ENCODE data around the gene PIK3R2.

GRCh38 chr19:18198374-18198773 lies 45.4 kb downstream of the PIK3R2 start:
- TF ChIP-seq EZH2 (IDR thresholded peaks at IDR 0.05; ENCODE audit: low read depth, unreplicated experiment) (no peak), CTCF (conservative IDR thresholded peaks at IDR 0.05; ENCODE audit: low read depth in 2 of 2) (no peak), CREB1 (CRISPR knock-in tag; IDR thresholded peaks at IDR 0.05; ENCODE audit: low read depth) (no peak), REST (IDR thresholded peaks at IDR 0.05; ENCODE audit: unreplicated experiment) (no peak)

All from GM23338 (cell line).